CD4-positive, alpha-beta memory T cell (primary cell): Measurements from ENCODE around the gene LYRM1. TPM values are rescaled to one million over a fixed set of nuclear protein-coding genes. Genes with fewer than 3 reads are reported as not detected.

Experiments used
- CTCF ChIA-PET: fragments of 350-600 bp; sonication (Branson Sonifier 250); formaldehyde crosslinking; loops from one replicate; lab custom pipeline; 2021; ENCODE audit warnings: inconsistent platforms; ENCODE audit not compliant: partially characterized antibody; lab: Charles Lee
- POLR2A ChIA-PET: fragments of 350-600 bp; sonication (Branson Sonifier 250); formaldehyde crosslinking; loops from one replicate; lab custom pipeline; 2021; ENCODE audit not compliant: partially characterized antibody; lab: Charles Lee
- DNase-seq, 5 donors: peaks; one replicate each; pipeline versions ENCODE4 v3.0.0 to v3.0.0-alpha.2; 2020 to 2022; ENCODE audit warnings: mixed read lengths in 1 of 5
- H3K27ac ChIP-seq: one replicate; pipeline ENCODE4 v1.7.0; 2013; ENCODE audit warnings: low read depth, low read length
- H3K27me3 ChIP-seq: 2 replicates; pipeline ENCODE4 v1.7.0; 2013; ENCODE audit warnings: mild to moderate bottlenecking, low read length, moderate library complexity; ENCODE audit not compliant: insufficient read depth
- H3K36me3 ChIP-seq: 2 replicates; pipeline ENCODE4 v1.7.0; 2013; ENCODE audit warnings: mild to moderate bottlenecking, low read length, moderate library complexity; ENCODE audit not compliant: insufficient read depth
- H3K4me1 ChIP-seq: 2 replicates; pipeline ENCODE4 v1.7.0; 2013; ENCODE audit warnings: mild to moderate bottlenecking, low read length, moderate library complexity; ENCODE audit not compliant: insufficient read depth
- H3K4me3 ChIP-seq, 2 donors: one replicate each; pipeline ENCODE4 v1.7.0; 2013; ENCODE audit warnings: low read length in 2 of 2, mild to moderate bottlenecking in 1 of 2
- H3K9me3 ChIP-seq, 2 donors: one replicate each; pipeline ENCODE4 v1.7.0; 2013; ENCODE audit warnings: low read length in 2 of 2, control low read depth in 1 of 2; ENCODE audit not compliant: control insufficient read depth in 1 of 2
- H3K27ac Mint-ChIP-seq, 7 donors: one replicate each; pipeline ENCODE4 v1.8.0; 2020 to 2021; ENCODE audit warnings: mixed read lengths in 7 of 7, mild to moderate bottlenecking in 6 of 7, inconsistent platforms in 3 of 7, moderate library complexity in 3 of 7
- H3K27me3 Mint-ChIP-seq, 2 donors: one replicate each; pipeline ENCODE4 v1.8.0; 2020 to 2021; ENCODE audit warnings: mixed read lengths in 2 of 2
- H3K36me3 Mint-ChIP-seq, 2 donors: one replicate each; pipeline ENCODE4 v1.8.0; 2020 to 2021; ENCODE audit warnings: mixed read lengths in 2 of 2, inconsistent platforms in 1 of 2, mild to moderate bottlenecking in 1 of 2
- H3K4me1 Mint-ChIP-seq, 4 donors: one replicate each; pipeline ENCODE4 v1.8.0; 2020 to 2021; ENCODE audit warnings: mixed read lengths in 4 of 4, mild to moderate bottlenecking in 1 of 4
- H3K4me3 Mint-ChIP-seq, 8 donors: one replicate each; pipeline ENCODE4 v1.8.0; 2020 to 2021; ENCODE audit warnings: mixed read lengths in 8 of 8, mild to moderate bottlenecking in 7 of 8, moderate library complexity in 6 of 8, inconsistent platforms in 3 of 8
- H3K9me3 Mint-ChIP-seq, 8 donors: one replicate each; pipeline ENCODE4 v1.8.0; 2020 to 2021; ENCODE audit warnings: mixed read lengths in 8 of 8, mild to moderate bottlenecking in 5 of 8, inconsistent platforms in 3 of 8, moderate library complexity in 1 of 8
- intact Hi-C: fragments of 100-400 bp; cut with micrococcal nuclease; formaldehyde crosslinking; loops from one replicate; pipeline ENCODE4 v1.15.1; 2023
- polyA plus RNA-seq, 2 donors: library from polyadenylated mRNA; unstranded; fragments of 300-500 nt; fragmentation: Illumina TruSeq; gene quantifications; one replicate each; pipeline ENCODE4 v1.2.3, GENCODE V29; 2021
- total RNA-seq, 2 experiments: library from RNA; stranded (reverse); gene quantifications; one replicate each; pipeline ENCODE4 v1.2.3, GENCODE V29; 2021

The LYRM1 gene
- total and polyA plus RNA-seq, 4 experiments from 2014 or later, result 25.8 to 54.3 (median 34.7) TPM

DNA sequence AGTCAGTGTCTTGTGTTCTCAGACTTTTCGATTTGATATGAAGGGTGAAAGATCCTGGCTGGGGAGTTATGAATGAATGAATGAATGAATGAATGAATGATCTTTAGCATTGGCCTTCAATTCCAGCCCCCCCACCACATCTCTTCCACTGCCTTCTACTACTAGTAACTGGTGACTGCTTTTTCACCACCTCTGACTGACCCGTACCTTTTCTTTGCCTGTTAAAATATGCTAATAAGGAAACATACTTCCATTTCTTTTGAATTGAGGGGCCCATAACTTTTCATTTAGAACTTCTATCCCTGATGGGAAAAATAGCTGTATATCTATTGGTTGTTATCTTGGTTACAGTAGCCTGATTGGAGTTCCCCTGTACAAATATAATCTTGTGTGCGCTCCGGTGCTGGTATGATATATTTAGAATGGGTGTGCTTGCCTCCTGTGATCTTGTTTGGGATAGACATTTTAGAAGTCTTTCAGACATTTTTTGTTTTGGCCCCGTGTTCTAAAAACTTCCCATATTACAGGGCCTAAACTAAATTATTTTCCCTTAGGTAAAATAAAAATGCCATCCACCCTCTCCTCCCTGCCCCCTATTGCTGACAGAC is 3.4 kb downstream of the LYRM1 start:
- Histone ChIP-seq H3K27me3 (no peaks in the 10 kb centered on the region), H3K27ac (peak overlapping the region; percentile 26), H3K4me3 (no peak overlapping the region), H3K9me3 (no peaks in the 10 kb centered on the region), H3K4me1 (peaks cover 52% of the 10 kb centered on the region), H3K36me3 (no peaks in the 10 kb centered on the region)
- peaks cover 0 to 3% (median 0%) of the 10 kb centered on the region in 8 donors for H3K9me3 Mint-ChIP-seq
- peak overlapping the region; percentile 83 to 99 (median 92) for H3K27ac Mint-ChIP-seq
- peaks cover 4 to 15% of the 10 kb centered on the region in 2 donors for H3K36me3 Mint-ChIP-seq
- H3K4me3 Mint-ChIP-seq, result peak overlapping the region; percentile 15 to 67 (median 48)
- H3K4me1 Mint-ChIP-seq, result peaks cover 39 to 67% (median 53%) of the 10 kb centered on the region in 4 donors
- ChIA-PET POLR2A (interaction anchor here (1.1 to 2.0 kb wide), 3 partner anchors 29 to 97 kb away, joined by 3 to 8 read pairs (median 3); partner anchors contain the start of genes ERI2 and REXO5), CTCF (interaction anchor here (0.9 to 2.0 kb wide), 2 partner anchors 30 to 53 kb away, joined by 3 to 4 read pairs; no protein-coding TSS in a partner anchor)
- intact Hi-C loops, result loop anchor here (5.0 to 10.0 kb wide), 2 partner anchors 99 to 142 kb away; partner anchors contain the start of genes ACSM3, ERI2 and REXO5
- H3K27me3 Mint-ChIP-seq, result no peaks in the 10 kb centered on the region
- no peak for DNase-seq

DNA sequence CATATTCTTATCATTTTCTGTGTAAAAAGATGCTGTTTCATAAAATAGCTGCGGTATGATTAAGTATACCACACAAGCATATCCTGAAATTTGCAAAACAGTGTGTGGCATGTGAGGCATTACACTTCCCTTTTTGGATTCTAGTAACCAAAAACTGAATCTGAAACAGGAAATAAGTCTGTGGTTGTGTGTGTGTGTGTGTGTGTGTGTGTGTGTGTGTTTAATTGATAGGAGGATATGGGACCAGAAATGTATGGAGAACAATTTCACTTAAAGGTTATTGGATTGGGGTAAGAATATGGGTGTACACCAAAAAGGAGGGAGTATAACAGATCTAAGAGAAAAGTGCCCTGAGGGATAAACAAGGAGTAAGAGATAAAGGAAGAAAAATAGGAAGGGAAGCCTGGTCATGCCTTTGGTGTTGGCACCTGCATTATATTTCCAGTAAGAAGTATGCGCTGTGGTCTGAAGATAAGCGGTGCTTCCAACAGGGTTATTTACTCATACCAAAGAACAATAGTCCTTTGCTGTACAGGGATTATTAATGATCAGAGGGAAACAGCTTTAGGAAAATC is 4.0 kb downstream of the LYRM1 start:
- CTCF ChIA-PET, result interaction anchor here (2.0 kb wide), 1 partner anchor 30 kb away, joined by 4 read pairs; no protein-coding TSS in a partner anchor
- Histone ChIP-seq H3K27ac (peak overlapping the region; percentile 22), H3K27me3 (no peaks in the 10 kb centered on the region), H3K4me1 (peaks cover 46% of the 10 kb centered on the region), H3K9me3 (no peaks in the 10 kb centered on the region), H3K36me3 (no peaks in the 10 kb centered on the region), H3K4me3 (no peak overlapping the region)
- intact Hi-C loops, result loop anchor here (5.0 to 10.0 kb wide), 2 partner anchors 100 to 142 kb away; partner anchors contain the start of genes ACSM3, ERI2 and REXO5
- Mint-ChIP-seq H3K27ac (peak overlapping the region; percentile 83 to 99 (median 92)), H3K36me3 (peaks cover 4 to 14% of the 10 kb centered on the region in 2 donors), H3K4me3 (peak overlapping the region; percentile 15 to 67 (median 48)), H3K9me3 (peaks cover 0 to 3% (median 0%) of the 10 kb centered on the region in 8 donors), H3K4me1 (peaks cover 33 to 61% (median 48%) of the 10 kb centered on the region in 4 donors), H3K27me3 (no peaks in the 10 kb centered on the region)
- POLR2A ChIA-PET, result interaction anchor here (1.1 to 2.0 kb wide), 2 partner anchors 30 to 98 kb away, joined by 3 to 8 read pairs; partner anchors contain the start of genes ERI2 and REXO5
- peak; percentile 48 to 62 (median 55) for DNase-seq

DNA sequence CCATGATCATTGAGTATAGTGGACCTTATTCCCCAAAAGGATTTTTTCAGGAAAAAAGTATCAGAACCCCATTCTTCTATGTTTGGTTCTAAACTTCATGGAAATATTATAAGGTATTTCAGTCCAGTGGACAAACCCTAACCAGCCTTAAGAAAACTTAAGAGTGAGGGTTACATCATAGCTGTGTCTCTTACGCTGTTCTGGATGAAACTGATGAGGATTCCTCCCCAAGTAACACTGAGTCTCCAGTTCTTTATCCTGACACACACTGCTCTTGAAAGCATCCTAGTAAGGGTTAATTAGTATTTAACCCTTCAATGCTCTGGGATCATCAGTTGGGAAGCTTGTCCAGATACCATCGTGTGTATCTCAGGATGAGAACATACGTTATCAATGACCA is 5.0 kb downstream of the LYRM1 start:
- Histone ChIP-seq H3K4me3 (no peak overlapping the region), H3K4me1 (peaks cover 44% of the 10 kb centered on the region), H3K36me3 (no peaks in the 10 kb centered on the region), H3K9me3 (no peaks in the 10 kb centered on the region), H3K27me3 (no peaks in the 10 kb centered on the region), H3K27ac (no peak overlapping the region)
- H3K27ac Mint-ChIP-seq, result peak overlapping the region in 1 of 7 donors; percentile 2
- no peaks in the 10 kb centered on the region for H3K27me3 Mint-ChIP-seq
- CTCF ChIA-PET, result no interaction called here
- DNase-seq, result no peak
- no peak overlapping the region for H3K4me3 Mint-ChIP-seq
- intact Hi-C loops, result loop anchor here (10.0 kb wide), 1 partner anchor 101 kb away; the partner anchor contains the start of genes ERI2 and REXO5
- POLR2A ChIA-PET, result interaction anchor here (0.6 kb wide), 1 partner anchor 30 kb away, joined by 4 read pairs; no protein-coding TSS in a partner anchor
- H3K4me1 Mint-ChIP-seq, result peaks cover 34 to 52% (median 46%) of the 10 kb centered on the region in 4 donors
- H3K9me3 Mint-ChIP-seq, result peaks cover 0 to 3% (median 0%) of the 10 kb centered on the region in 8 donors
- peaks cover 4 to 9% of the 10 kb centered on the region in 2 donors for H3K36me3 Mint-ChIP-seq

DNA sequence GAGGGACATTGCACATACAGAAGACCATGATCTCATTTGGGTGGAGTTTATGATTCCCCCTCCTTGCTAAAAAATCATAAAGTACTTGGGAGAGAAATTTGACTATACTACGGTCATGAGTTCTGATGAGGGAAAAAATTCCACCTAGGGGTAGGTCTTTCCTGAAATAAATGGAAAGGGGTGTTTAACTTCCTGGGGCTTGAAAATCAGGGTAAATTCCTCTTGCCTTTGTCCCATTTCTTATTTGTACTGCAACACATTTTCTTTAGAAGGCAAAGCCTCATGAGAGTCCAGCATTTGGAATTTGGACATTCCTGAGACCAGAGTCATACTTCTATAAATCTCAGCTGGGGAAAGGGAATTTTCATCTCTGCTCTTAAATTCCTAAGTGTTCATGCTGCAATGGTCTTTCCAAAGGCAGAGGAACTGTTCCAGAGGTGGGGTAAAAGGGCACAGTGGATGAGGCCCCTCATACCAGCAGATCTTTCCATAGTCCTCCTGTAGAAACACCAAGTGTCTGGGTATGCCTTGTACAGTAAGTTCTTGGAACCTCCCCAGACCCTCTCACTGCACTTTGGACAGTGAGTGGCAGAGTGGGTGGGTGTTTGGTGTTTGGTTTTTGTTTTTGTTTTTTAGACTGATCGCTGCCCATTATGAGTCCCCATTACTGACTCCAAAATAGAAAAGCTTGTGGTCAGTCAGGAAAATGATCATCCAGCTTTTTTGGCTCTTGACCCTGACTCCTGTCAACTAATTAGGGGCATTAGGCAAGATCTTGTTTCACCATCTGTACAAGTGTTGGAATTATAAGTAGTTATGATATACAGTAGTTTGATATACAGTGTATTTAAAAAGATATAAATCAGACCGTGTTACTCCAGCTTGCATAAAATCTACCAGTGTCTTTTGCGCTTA is 6.0 kb downstream of the LYRM1 start:
- intact Hi-C loops, result loop anchor here (10.0 kb wide), 1 partner anchor 102 kb away; the partner anchor contains the start of genes ERI2 and REXO5
- H3K9me3 ChIP-seq, result no peaks in the 10 kb centered on the region
- no peaks in the 10 kb centered on the region for H3K36me3 ChIP-seq
- H3K27me3 ChIP-seq, result no peaks in the 10 kb centered on the region
- DNase-seq, result no peak
- Mint-ChIP-seq H3K36me3 (peaks cover under 1 to 4% of the 10 kb centered on the region in 2 donors), H3K9me3 (peaks cover 0 to 3% (median 0%) of the 10 kb centered on the region in 8 donors), H3K27ac (peak overlapping the region in 1 of 7 donors; percentile 48), H3K4me1 (peaks cover 30 to 49% (median 42%) of the 10 kb centered on the region in 4 donors), H3K27me3 (no peaks in the 10 kb centered on the region), H3K4me3 (no peak overlapping the region)
- POLR2A ChIA-PET, result no interaction called here
- H3K4me1 ChIP-seq, result peaks cover 37% of the 10 kb centered on the region
- H3K27ac ChIP-seq, result no peak overlapping the region
- no peak overlapping the region for H3K4me3 ChIP-seq
- CTCF ChIA-PET, result interaction anchor here (1.2 kb wide), 1 partner anchor 56 kb away, joined by 3 read pairs; no protein-coding TSS in a partner anchor

DNA sequence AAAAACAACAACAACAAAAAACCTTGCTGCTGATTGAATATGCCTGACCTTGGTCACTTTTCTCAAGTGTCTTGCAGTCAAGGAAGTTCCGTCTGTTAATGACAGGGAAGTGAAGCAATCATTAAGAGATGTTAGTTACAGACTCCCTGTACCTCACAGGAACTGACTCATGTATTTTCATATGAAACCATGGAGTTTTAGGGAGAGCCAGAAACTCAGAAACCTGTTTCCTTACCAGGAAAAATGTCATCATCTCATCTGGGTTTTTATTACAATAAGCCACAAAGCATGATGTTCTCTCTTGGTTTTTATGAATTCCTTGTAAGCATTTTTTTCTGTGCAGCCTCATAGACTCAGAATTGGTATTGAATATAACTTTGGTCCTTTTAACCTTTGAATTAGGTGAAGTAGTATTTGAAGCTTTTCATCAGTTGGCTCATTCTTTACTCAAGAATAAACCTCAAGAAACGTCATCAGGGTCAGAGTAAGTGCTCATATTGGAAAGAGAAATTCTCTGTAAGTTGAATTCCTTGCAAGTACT is 10.3 kb downstream of the LYRM1 start:
- Mint-ChIP-seq H3K4me1 (peaks cover 5 to 10% (median 7%) of the 10 kb centered on the region in 4 donors), H3K9me3 (no peaks in the 10 kb centered on the region), H3K27me3 (no peaks in the 10 kb centered on the region), H3K27ac (no peak overlapping the region), H3K36me3 (peaks cover 3 to 9% of the 10 kb centered on the region in 2 donors), H3K4me3 (no peak overlapping the region)
- Histone ChIP-seq H3K36me3 (no peaks in the 10 kb centered on the region), H3K9me3 (no peaks in the 10 kb centered on the region), H3K27me3 (no peaks in the 10 kb centered on the region), H3K4me3 (no peak overlapping the region), H3K4me1 (no peaks in the 10 kb centered on the region), H3K27ac (no peak overlapping the region)
- POLR2A ChIA-PET, result interaction anchor here (3.0 kb wide), 1 partner anchor 11 kb away, joined by 10 read pairs; the partner anchor contains the start of genes DCUN1D3 and LYRM1
- DNase-seq, result no peak
- CTCF ChIA-PET, result interaction anchor here (1.2 kb wide), 1 partner anchor 61 kb away, joined by 3 read pairs; no protein-coding TSS in a partner anchor
- intact Hi-C loops, result no loop called here

DNA sequence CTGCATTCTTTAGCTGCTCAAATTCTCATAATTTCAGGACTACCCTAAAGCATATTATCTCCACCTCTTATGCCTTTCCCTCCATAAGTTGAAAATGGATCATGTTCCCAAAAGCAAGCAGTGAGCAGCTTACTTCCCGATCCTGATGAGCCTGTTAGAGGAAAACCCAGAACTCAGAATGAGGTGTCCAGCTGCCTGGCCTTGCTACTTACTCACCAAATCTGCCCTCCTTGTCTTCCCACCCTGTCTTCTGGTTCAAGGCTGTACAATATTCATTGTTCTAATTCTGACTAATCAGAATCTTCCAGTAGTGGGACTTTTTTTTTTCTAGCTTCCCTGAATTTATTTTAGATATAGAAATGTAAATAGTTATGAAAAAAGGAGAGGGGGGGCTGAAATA is 10.8 kb downstream of the LYRM1 start:
- no peaks in the 10 kb centered on the region for H3K9me3 ChIP-seq
- POLR2A ChIA-PET, result interaction anchor here (3.0 kb wide), 1 partner anchor 11 kb away, joined by 10 read pairs; the partner anchor contains the start of genes DCUN1D3 and LYRM1
- CTCF ChIA-PET, result interaction anchor here (1.2 kb wide), 1 partner anchor 61 kb away, joined by 3 read pairs; no protein-coding TSS in a partner anchor
- Mint-ChIP-seq H3K9me3 (no peaks in the 10 kb centered on the region), H3K36me3 (peaks cover 5 to 13% of the 10 kb centered on the region in 2 donors), H3K4me1 (peaks cover 5 to 7% (median 5%) of the 10 kb centered on the region in 4 donors), H3K27me3 (no peaks in the 10 kb centered on the region), H3K27ac (no peak overlapping the region), H3K4me3 (no peak overlapping the region)
- no peak overlapping the region for H3K4me3 ChIP-seq
- H3K4me1 ChIP-seq, result no peaks in the 10 kb centered on the region
- H3K27ac ChIP-seq, result no peak overlapping the region
- no peaks in the 10 kb centered on the region for H3K36me3 ChIP-seq
- no peaks in the 10 kb centered on the region for H3K27me3 ChIP-seq
- DNase-seq, result no peak
- intact Hi-C loops, result no loop called here
